GM18508 (cell line): ENCODE data around the gene ZNF217.
"Not testable (repeated sequence)": the region's sequence is repeated elsewhere in the genome, so short reads cannot be mapped to it uniquely, and the experiment has no call there.

Source experiments
- ATAC-seq: cut with Tn5 transposase; IDR thresholded peaks from one replicate; pipeline ENCODE4 v1.9.1; 2021; ENCODE audit warnings: moderate number of reproducible peaks; ENCODE audit not compliant: insufficient read depth, unreplicated experiment

Gene ZNF217

DNA sequence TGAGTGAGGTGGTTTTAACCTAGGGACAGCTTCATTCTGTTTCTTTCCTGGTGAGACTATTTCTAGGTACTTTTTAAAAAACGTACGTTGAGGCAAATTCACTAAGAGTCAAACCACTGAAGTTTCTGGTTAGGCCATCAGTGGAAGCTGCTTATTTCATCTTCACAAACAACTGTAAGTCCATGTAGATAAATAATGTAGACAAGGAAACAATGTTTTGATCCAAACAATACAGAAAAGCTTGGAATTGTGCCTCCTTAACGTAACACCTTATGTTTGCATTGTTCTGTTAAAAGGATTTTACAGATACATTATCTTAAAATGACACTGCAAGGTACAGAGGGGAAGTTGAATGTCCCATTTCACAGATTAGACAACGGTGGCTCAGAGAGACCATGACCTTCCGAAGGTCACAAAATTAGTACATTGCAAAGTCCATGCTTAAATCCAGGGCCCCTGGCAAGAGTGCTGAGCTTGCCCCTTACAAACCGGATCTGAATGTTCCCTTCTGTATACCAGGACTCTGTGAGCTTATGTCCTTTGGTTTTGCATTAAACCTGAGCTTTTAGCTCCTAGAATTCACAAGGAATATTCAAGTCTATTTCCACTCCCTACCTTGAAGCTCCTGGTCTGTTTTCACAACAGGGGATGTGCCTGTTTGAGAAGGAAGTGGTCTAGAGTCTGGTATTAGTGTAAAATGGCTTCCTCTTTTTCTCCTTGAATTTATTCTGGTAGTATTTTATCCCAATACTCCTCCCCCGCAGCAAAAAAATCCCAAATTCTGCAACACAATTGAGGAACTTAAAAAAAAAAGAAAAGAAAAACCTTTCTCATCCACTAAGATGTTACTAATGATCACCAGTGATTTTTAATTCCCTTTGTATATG is 28.9 kb upstream of the ZNF217 start:
- ATAC-seq, result no peak

DNA sequence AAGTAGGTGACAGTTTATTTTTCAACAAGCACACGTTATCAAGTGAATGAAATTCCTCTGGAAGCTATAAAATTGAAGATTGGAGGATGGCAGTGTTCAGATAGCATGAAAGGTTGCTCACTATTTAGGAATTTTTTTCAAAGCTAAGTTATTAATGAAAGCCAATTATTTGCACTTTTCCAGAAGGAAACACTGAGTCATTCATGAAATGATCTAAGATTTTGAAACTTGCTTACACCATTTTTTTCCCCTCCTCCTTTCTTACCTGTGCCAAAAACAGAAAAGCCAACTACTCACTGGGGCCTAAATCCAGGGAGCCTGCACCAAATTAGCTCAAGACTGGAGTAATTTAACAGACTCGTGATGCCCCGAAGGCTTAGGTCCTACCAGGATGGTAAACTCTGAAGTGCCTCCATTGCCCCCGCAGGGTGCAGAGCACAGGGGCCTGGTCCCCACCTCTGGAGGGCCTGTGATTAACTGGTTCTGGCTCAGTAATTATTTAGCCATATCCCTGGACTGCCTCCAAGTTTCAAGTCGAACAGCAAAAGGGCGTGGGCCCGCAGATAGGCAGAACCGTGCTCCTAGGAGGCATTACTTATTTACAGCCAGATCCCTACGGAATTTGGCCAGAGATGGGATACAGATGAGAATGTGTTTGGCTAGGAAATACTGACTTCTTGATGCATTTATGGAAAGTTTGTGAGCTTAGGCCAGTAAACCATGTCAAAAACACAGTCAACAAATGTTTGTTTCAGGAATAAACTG is 28.0 kb upstream of the ZNF217 start:
- no peak for ATAC-seq

DNA sequence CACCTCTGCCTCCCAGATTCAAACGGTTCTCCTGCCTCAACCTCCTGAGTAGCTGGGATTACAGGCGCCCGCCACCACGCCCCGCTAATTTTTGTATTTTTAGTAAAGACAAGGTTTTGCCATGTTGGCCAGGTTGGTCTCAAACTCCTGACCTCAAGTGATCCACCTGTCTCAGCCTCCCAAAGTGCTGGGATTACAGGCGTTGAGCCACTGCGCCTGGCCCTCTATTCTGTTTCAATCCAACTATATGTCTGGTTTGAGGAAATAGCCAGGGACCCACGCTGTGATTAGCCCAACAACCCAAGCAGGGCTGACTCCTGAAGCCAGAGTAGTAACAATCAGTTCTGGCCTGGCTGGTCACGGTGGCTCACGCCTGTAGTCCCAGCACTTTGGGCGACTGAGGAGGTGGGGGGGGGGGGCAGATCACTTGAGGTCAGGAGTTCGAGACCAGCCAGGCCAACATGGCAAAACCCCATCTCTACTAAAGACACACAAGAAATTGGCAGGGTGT is 24.9 kb upstream of the ZNF217 start:
- ATAC-seq, result not testable (repeated sequence)

DNA sequence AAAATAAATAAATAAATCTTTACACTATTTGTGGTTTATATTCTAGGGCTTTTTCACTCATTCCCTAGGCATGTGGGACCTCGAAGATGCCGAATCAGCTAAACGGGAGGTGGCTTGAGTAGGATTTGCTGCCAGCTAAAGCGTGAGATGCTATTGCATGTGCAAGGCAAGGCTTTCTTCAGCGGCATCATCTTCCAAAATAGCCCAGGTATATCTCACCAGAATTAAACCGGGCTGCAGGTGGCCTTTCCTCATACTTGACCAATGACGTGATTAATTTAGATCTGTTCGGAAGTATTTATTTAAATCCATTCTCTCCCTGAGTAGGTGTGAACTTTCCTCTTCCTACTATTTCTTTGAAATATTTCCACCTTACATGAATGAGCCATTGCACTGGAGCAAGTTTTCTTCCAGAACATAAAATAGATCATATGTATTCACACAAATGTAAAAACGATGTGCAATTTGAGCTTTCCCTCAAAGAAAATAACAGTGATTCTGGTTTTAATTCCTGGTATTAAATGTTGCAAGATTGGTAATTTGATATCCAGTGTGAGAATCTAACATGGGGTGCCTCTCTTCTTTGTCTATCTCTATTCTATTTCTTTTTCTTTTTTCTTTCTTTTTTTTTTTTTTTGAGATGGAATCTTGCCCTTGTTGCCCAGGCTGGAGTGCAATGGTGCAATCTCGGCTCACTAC is 24.3 kb upstream of the ZNF217 start:
- no peak for ATAC-seq

DNA sequence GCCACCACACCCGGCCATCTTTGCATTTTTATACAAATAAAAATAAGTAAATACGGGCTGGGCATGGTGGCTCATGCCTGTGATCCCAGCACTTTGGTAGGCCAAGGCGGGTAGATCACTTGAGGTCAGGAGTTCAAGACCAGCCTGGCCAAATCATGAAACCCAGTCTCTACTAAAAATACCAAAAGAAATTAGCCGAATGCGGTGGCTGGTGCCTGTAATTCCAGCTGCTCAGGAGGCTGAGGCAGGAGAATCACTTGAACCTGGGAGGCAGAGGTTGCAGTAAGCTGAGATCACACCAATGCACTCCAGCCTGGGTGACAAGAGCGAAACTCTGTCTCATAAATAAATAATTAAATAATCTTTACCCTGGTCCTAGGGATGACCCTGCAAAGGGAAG is 22.9 kb upstream of the ZNF217 start:
- ATAC-seq, result not testable (repeated sequence)

DNA sequence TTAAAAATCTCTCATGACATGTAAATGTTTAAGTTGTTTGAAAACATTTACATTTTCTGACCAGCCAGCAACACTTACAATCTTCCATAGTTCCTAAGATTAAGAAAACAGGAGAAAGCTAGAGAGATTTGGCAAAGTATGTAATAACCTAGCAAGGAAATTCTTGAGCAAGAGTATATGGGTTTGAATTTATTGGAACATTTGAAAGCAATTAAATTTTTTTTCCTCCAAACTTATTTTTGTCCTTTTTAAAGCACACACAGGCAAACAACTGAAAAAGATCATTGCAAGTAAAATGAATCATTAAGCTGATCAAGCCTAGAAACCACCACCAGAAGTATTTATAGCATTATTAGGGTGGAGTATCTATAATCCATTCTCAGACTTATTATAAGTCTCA is 20.1 kb upstream of the ZNF217 start:
- no peak for ATAC-seq

DNA sequence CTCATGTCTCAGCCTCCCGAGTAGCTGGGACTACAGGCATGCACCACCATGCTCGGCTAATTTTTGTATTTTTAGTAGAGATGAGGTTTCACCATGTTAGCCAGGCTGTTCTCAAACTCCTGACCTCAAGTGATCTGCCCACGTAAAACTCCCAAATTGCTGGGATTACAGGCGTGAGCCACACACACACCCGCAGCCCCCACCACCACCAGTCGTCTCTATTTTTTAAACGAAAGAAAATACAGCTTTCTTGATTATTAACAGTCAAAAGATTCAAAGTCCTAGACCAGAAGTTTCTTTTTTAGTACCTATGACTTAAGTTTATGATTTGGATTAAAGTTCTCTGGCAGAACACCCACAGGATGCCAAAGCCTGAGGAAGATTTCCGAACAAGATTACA is 18.6 kb upstream of the ZNF217 start:
- ATAC-seq, result not testable (repeated sequence)

DNA sequence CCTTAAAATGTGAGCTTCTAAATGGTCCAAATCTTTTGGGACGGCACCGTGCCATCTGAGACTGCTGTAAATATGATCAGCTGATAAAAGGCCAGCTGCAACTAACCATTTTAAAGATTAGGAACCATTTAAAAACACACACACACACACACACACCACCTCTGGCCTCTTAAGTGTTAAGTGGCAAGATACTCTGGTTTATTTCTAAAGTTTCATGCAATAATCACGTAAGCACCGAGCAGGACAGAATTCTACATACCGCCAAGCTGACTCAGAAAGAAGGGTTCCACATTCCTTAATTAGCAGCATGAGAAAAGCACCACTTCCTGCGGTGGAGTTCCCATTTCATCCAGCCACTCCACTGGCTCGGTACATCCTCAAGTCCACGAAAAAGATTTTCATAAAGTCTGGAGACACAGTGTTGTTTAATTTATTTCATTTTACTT is 17.8 kb upstream of the ZNF217 start:
- ATAC-seq, result no peak

DNA sequence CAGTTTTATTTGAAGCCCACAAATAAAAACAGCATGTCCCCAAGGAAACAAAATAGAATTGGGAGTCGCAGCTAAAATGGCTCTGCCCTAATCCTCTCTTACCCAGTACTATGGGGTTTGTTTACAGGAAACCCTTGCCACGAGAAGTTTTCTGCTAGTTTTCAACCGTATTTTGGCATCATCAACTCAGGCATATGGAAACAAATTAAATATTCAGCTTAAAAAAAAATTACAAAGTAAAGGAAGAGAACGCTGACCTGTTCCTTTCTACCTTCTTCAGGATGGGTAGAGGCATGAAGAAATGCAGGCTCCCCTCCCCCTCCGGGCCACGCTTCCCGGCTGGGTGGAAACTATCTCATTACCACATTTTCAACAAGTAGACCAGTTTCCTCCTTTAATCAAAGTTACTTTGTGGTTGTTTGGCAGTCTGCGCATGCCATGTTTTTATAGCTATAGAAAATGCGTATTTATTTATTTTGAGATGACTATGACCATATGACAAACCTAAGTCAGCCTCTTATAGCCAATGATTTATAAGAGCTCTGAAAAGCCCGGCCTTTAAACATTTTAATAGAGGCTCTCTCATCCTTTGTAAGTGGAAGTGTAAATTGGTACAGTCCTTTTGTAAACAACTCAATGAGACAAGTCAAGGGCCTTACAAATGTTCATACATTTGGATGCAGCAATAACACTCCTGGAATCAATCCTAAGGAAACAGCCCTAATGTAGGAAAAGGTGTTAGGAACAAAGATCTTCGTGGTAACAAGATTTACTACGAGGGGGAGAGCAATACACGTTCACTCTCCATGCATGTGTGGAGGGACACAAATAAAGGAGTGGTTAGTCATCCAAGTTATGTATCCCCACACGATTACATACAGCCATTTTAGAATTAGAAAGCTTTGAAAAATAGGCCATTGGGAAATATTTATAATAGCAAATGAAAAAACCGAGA is 16.1 kb upstream of the ZNF217 start:
- ATAC-seq, result no peak

DNA sequence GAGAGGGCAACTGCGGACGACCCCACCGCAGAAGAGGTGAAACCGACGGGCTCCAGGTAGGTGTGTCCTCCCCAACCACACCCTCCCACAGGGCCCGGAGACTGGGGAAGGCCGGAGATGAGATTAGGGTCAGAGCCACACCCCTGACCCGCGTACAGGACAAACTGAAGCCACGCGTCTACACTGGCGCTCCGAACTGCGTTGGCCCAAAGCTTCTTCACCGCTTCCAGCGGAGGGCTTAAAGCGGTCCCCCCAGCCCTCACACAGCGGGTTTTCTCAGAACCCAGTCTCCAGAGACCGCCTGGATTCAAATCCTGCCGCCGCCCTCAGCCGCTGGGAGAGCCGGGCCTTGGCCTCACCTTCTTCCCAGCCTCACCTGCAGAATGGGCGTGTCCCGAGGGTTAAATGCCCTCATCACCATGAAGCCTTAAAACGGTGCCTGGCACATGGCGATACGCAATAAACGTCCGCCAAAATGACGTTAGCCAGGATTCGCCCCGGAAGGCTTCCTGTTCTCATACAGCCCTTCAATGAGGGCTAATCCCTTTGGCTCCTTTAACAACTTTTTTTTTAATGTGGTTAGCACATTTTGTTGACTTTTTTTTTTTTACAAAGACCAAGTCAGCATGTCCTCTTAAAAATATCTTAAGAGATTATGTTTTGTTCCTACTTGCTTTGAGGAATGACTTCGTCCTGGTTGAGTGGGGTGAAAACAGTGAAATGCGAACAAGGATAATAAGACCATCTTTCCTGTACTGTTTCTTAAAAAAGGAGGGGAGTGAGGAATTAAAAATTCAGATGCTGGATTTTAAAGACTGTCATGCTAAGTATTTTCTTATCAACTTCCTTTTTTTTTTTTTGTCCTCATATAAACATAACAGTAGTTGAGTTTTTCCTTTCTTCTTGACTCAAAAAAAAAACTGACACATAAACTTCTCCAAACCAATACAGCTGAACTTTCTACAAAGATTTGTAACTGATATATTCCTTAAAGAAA is 15.1 kb upstream of the ZNF217 start:
- ATAC-seq, result no peak

DNA sequence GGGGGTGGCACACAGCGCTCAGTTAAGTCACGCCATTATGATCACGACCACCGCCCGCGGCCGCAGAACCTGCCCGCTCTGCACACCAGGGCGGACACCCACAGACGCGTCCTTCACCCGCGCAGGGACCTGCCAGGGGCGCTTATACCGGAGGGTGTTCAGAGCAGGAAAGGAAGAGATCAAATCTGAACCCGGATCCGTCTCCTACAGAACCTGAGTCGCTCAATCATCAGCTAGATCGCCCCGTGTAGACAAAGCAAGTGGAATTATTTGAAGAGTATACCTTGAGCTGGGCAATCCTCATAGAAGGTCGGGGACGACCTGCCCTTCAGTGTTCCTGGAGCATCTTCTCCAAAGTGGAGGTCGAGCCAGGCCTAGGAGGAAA is 14.4 kb upstream of the ZNF217 start:
- no peak for ATAC-seq

DNA sequence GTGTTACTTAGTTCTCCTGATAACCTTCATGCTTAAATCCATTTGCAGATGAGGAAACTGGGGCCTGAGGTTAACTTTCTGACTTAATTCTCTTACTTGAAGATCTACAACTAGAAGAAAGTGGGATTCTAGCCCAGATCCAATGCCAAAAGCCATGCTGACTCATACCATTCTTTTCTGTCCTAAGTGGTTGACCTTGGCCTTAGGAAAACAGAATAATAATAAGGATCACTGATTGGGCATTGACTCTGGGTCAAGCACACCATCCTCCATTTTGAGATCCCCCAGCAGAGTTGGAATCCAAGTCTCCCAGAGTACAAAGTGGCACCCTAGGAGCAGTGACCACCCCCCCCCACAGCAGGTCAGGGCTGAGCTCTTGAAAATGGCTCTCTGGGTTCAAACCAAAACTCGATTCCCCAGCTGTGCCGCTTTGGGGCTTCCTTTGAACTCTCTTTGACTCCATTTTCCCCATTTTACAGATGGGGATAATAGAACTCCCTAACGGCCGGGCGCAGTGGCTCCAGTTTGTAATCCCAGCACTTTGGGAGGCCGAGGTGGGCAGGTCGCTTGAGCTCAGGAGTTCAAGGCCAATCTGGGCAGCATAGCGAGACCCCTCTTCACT is 12.8 kb upstream of the ZNF217 start:
- ATAC-seq, result no peak

DNA sequence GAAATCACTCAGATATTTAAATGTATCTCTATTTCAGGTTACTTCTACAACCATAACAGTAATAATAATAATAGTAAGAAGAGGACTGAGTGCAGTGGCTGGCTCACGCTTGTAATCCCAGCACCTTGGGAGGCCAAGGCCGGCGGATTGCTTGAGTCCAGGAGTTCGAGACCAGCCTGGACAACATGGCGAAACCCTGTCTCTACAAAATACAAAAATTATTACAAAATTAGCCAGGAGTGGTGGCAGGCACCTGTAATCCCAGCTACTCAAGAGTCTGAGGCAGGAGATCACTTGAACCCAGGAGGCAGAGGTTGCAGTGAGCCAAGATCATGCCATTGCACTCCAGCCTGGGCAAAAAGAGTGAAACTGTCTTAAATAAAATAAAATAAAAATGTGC is 11.8 kb upstream of the ZNF217 start:
- ATAC-seq, result not testable (repeated sequence)

DNA sequence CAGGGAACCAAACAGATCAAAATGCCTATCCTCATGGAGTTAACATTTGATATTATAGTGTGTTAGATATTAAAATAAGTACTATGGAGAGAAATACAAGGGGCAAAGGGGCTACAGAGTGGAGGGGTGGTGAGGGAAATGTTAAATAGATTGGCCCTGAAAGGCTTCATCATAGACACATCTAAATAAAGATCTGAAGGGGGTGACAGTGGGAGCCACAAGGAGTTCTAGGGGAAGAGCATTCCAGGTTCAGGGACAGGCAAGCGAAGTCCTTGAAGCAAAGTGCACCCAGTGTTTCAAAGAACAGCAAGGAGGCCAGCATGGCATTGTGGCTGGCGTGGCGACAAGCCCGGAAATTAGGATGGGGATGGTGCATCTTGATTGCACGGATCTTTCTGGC is 11.2 kb upstream of the ZNF217 start:
- ATAC-seq, result not testable (repeated sequence)

DNA sequence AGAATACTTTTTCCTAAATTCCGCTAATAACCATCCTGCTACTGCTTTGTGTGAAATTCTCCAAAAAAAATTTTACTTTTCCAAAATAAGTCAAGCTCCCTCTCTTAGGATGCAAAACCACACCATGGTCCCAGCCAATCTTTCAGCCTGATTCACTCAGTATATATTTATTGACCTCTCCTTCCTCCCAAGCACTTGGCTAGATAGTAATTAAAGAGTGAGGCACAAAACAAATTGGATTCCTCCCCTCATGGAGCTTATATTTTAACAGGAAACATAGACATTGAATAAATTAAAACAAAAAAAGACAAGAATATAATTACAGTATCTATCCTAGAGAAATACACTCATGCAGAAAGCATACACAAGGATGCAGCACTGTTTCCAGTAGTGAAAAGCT is 9.0 kb upstream of the ZNF217 start:
- no peak for ATAC-seq

DNA sequence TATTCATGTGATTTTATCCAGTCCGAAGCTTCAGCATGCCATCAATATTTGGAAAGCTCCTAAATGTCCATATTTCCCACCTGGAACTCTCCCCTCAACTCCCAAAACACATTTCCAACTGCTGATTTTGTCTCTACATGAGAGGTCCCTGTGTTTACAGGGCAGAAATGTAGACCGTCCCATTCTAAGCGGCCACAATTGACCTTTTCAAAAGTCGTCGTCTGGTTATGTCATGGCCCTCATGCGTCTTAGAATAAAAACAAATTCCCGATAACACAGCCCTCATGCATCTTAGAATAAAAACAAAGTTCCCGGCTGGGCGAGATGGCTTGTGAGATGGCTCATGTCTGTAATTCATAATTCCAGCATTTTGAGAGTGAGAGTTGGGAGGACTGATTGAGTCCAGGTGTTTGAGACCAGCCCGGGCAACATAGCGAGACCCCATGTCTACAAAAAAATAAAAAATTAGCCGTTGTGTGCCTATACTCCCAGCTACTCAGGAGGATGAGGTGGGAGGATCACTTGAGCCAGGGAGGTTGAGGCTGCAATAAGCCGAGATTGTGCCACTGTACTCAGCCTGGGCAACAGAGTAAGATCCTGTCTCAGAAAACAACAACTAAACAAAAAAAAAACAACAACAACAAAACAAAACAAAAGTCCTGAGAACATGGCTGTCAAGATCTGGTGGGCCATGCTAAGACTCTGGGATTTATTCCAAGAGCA is 6.4 kb upstream of the ZNF217 start:
- ATAC-seq, result no peak

DNA sequence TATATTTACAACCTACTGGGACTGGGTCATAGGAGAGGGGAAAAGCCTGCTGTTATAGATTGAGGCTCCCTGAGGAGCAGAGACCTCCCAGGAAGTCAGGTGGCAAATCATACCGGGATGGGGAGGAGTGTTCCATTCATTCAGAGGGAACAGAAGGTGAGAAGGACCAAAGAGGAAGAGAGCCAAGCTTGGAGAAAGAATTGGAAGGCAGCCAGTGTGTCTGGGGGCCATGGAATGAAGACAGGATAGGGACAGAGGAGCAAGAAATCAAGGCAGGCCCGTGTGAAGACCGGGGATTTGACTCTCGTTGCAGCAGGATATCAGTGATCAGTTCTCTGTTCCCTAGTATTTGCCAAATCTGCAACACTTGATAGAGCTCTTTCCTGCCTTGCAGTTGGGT is 5.7 kb upstream of the ZNF217 start:
- no peak for ATAC-seq

DNA sequence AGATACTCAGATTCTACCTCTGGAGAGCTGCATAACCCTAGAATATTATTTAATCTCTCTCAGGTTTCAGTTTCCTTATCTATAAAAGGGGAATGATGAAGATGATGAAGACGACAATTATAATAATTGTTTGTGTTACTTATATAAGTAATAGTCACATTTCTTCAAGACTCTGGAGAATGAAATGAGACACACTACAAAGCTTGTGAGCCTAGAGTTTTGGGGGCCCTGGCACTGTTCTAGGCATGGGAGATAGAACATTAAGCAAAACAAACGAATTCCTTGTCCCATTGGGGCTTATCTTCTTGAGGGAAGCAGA is 5.4 kb upstream of the ZNF217 start:
- no peak for ATAC-seq
